GM20000 (cell line): ENCODE measurements around the gene CARMIL1.

Experiments
- DNase-seq: peaks from one replicate; pipeline ENCODE4 v3.0.0; 2012; ENCODE audit warnings: low spot score
- CTCF ChIP-seq: IDR thresholded peaks from 2 replicates; pipeline ENCODE4 v1.5.1; 2012; ENCODE audit warnings: mild to moderate bottlenecking, control low read depth; ENCODE audit errors: extremely low read depth, missing control alignments

The CARMIL1 gene

DNA sequence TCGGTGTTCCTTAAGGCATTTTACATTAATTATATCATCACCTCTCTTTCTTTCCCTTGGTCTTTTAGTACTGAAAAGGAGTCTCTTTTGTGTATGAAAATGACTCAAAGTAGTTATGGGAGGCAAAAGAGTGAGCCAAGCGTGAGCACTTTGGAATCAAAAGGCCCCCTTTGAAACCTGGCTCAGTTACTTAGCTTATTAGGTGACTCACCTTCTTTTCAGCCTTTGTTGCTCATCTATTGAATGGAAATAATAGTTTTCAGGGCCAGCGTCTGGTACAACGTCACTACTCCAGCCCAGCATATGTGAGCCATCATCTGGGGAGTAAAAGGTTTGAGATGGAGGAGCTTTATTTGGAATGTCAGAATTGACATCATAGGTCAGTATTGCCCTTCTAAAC is 225.5 kb downstream of the CARMIL1 start:
- no peak for TF ChIP-seq CTCF
- DNase-seq, result no peak

GRCh38 chr6:25506020-25506419 is 226.8 kb downstream of the CARMIL1 start:
- TF ChIP-seq CTCF, result no peak
- DNase-seq, result no peak

GRCh38 chr6:25508051-25508450 is 228.9 kb downstream of the CARMIL1 start:
- no peak for TF ChIP-seq CTCF
- DNase-seq, result no peak

DNA sequence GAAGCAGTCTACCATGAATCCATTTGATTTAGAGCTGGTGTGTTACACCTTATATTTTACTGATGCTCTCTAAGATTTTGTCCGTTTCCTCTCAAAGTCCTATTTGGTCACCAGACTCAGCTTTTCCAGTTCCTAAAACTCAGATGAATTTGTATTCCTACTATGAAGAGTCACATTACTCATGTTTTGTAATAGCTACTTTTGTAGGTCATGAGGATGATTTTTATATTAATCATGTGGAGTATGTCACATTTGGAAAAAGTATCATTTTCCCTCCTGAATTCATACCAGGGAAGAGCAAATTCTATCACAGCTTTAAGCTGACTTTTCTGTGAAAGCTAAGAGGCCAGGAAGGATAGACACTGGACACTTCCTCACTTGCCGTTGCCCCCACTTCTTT is 232.2 kb downstream of the CARMIL1 start:
- TF ChIP-seq CTCF, result no peak
- DNase-seq, result no peak

GRCh38 chr6:25512560-25512959 is 233.4 kb downstream of the CARMIL1 start:
- no peak for TF ChIP-seq CTCF
- no peak for DNase-seq

DNA sequence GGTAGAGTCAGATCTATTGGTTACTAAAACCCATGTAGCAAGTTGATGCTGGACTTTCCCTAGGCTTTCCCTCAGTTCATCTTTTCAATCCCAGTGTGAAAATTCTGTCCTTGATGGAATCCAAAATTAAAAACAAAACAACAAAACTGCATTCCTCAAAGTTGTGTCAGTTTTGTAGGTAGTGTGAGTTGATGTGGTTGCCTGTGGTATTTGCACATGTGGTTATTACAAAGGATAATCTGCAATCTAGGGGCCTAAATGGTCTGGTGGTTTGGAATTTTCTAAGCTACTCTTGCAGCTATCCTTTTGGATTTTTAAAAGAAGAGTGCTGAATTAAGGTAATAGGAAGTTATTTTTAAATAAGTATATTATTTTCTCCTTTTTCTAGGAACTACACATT is 240.7 kb downstream of the CARMIL1 start:
- TF ChIP-seq CTCF, result no peak
- no peak for DNase-seq

- no peak for DNase-seq
- no peak for TF ChIP-seq CTCF
Measured at GRCh38 chr6:25524542-25524941, 245.4 kb downstream of the CARMIL1 start.

DNA sequence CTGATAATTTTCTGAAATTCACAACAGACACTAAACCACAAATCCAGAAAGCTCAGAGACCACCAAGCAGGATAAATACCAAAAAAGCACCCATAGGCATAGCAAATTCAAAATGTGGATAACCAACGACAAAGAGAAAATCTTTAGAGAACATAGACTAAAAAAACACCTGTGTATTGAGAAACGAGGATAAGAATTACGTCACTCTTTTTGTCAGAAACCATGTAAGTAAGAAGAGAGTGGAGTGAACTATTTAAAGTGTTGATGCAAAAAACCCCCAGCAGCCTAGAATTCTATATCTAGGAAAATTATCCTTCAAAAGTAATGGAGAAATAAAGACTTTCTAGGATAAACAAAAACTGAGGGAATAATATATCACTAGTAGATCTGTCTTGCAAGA is 245.9 kb downstream of the CARMIL1 start:
- no peak for DNase-seq
- no peak for TF ChIP-seq CTCF
